CD14-positive monocyte (primary cell): ENCODE data around the gene CES1. TPM values are rescaled to one million over a fixed set of nuclear protein-coding genes. Genes with fewer than 3 reads are reported as not detected.
"Not testable (repeated sequence)": the region's sequence is repeated elsewhere in the genome, so short reads cannot be mapped to it uniquely, and the experiment has no call there.

Experiments used
- DNase-seq, 3 donors: peaks; one replicate each; pipeline ENCODE4 v3.0.0-alpha.2; 2011 to 2022
- H2AFZ ChIP-seq: 2 replicates; pipeline ENCODE4 v1.6.0; 2012; ENCODE audit warnings: mild to moderate bottlenecking, low read depth, low read length, inconsistent platforms; ENCODE audit not compliant: insufficient read depth, poor library complexity, severe bottlenecking
- H3K27ac ChIP-seq, 2 donors: 1 replicate in 1 of 2; 2 replicates in 1 of 2; pipeline ENCODE4 v1.5.1; 2012 to 2013; ENCODE audit warnings: low read length in 2 of 2, control low read depth in 1 of 2, inconsistent platforms in 1 of 2, low read depth in 1 of 2, mild to moderate bottlenecking in 1 of 2
- H3K27me3 ChIP-seq, 2 donors: one replicate each; pipeline versions ENCODE4 v1.6.0 to v1.6.1; 2011 to 2013; ENCODE audit warnings: low read length in 2 of 2; ENCODE audit not compliant: control insufficient read depth in 2 of 2, insufficient read depth in 2 of 2
- H3K36me3 ChIP-seq, 2 donors: replicated peaks in 1 of 2; 1 replicate in 1 of 2; 2 replicates in 1 of 2; pipeline versions ENCODE4 v1.5.1 to v1.6.1; 2012 to 2013; ENCODE audit warnings: low read length in 2 of 2, control low read depth in 1 of 2, inconsistent platforms in 1 of 2, mild to moderate bottlenecking in 1 of 2; ENCODE audit not compliant: insufficient read depth in 2 of 2, control insufficient read depth in 1 of 2
- H3K4me1 ChIP-seq, 2 donors: 1 replicate in 1 of 2; 2 replicates in 1 of 2; pipeline versions ENCODE4 v1.5.1 to v1.6.1; 2012 to 2013; ENCODE audit warnings: low read length in 2 of 2, control low read depth in 1 of 2, inconsistent platforms in 1 of 2, mild to moderate bottlenecking in 1 of 2, moderate library complexity in 1 of 2; ENCODE audit not compliant: insufficient read depth in 2 of 2, control insufficient read depth in 1 of 2
- H3K4me2 ChIP-seq: replicated peaks from 2 replicates; pipeline ENCODE3; 2012; ENCODE audit warnings: low read length, moderate library complexity, mild to moderate bottlenecking; ENCODE audit not compliant: poor library complexity, severe bottlenecking; ENCODE audit errors: extremely low read depth
- H3K4me3 ChIP-seq, 3 experiments: fragments of 200-600 bp in 1 of 3; sonication (generic) in 1 of 3; replicated peaks in 1 of 3; 1 replicate in 2 of 3; 2 replicates in 1 of 3; pipeline ENCODE4 v1.5.1; 2011 to 2013; ENCODE audit warnings: low read length in 3 of 3, mild to moderate bottlenecking in 3 of 3, control low read depth in 2 of 3, low read depth in 2 of 3, inconsistent platforms in 1 of 3, moderate library complexity in 1 of 3
- H3K79me2 ChIP-seq: 2 replicates; pipeline ENCODE4 v1.6.0; 2012; ENCODE audit warnings: mild to moderate bottlenecking, control low read depth, inconsistent platforms, low read length, moderate library complexity; ENCODE audit not compliant: insufficient read depth
- H3K9ac ChIP-seq: 2 replicates; pipeline ENCODE4 v1.6.0; 2017; ENCODE audit warnings: low read length, mild to moderate bottlenecking; ENCODE audit not compliant: insufficient read depth, poor library complexity, severe bottlenecking
- H3K9me3 ChIP-seq, 2 donors: replicated peaks in 1 of 2; 1 replicate in 1 of 2; 2 replicates in 1 of 2; pipeline versions ENCODE4 v1.5.1 to v1.6.1; 2012 to 2013; ENCODE audit warnings: low read length in 2 of 2, control low read depth in 1 of 2; ENCODE audit not compliant: control insufficient read depth in 1 of 2, insufficient read depth in 1 of 2
- H4K20me1 ChIP-seq: 2 replicates; pipeline ENCODE4 v1.6.0; 2012; ENCODE audit warnings: mild to moderate bottlenecking, low read length, control low read depth, moderate library complexity; ENCODE audit not compliant: insufficient read depth
- H3K27ac Mint-ChIP-seq, 7 donors: one replicate each; pipeline ENCODE4 v1.8.0; 2020; ENCODE audit warnings: mild to moderate bottlenecking in 7 of 7, mixed read lengths in 7 of 7, moderate library complexity in 6 of 7, inconsistent platforms in 2 of 7
- H3K27me3 Mint-ChIP-seq, 3 donors: one replicate each; pipeline ENCODE4 v1.8.0; 2021 to 2022; ENCODE audit warnings: low read depth in 3 of 3, mild to moderate bottlenecking in 3 of 3, mixed read lengths in 3 of 3, moderate library complexity in 3 of 3, inconsistent platforms in 1 of 3
- H3K36me3 Mint-ChIP-seq, 2 donors: one replicate each; pipeline ENCODE4 v1.8.0; 2020; ENCODE audit warnings: mixed read lengths in 2 of 2, inconsistent platforms in 1 of 2, mild to moderate bottlenecking in 1 of 2
- H3K4me1 Mint-ChIP-seq: one replicate; pipeline ENCODE4 v1.8.0; 2020; ENCODE audit warnings: mild to moderate bottlenecking, mixed read lengths
- H3K4me3 Mint-ChIP-seq, 2 donors: one replicate each; pipeline ENCODE4 v1.8.0; 2020; ENCODE audit warnings: mild to moderate bottlenecking in 2 of 2, mixed read lengths in 2 of 2, moderate library complexity in 1 of 2
- H3K9me3 Mint-ChIP-seq, 7 donors: one replicate each; pipeline ENCODE4 v1.8.0; 2020 to 2022; ENCODE audit warnings: mixed read lengths in 7 of 7, mild to moderate bottlenecking in 6 of 7, moderate library complexity in 6 of 7, inconsistent platforms in 2 of 7
- WGBS: methylation state at CpG from one replicate; pipeline ENCODE4 v1.1.5; 2013; ENCODE audit warnings: missing lambda C conversion rate; ENCODE audit not compliant: insufficient coverage; 5-methylcytosine and 5-hydroxymethylcytosine counted together
- intact Hi-C, 2 donors: fragments of 100-400 bp; cut with micrococcal nuclease; formaldehyde crosslinking; loops; one replicate each; pipeline versions ENCODE4 v1.15.0 to v1.15.1; 2023
- polyA plus RNA-seq, 3 donors: library from polyadenylated mRNA; depleted of rRNA in 1 of 3; unstranded in 2 of 3; stranded (reverse) in 1 of 3; fragments of 300-500 nt in 2 of 3; fragments of >200 nt in 1 of 3; fragmentation: Illumina TruSeq in 2 of 3; gene quantifications; 1 replicate in 2 of 3; 2 replicates in 1 of 3; pipeline ENCODE4 v1.2.3, GENCODE V29; 2012 to 2021
- TF ChIP-seq, protein P1 (sequence below): fragments of 200-600 bp; IDR thresholded peaks from one replicate; pipeline ENCODE4 v1.8.0; 2022; ENCODE audit warnings: antibody characterized with exemption, mild to moderate bottlenecking

The CES1 gene
- polyA plus RNA-seq, 3 donors, result 38.4 to 190 (median 62.0) TPM

DNA sequence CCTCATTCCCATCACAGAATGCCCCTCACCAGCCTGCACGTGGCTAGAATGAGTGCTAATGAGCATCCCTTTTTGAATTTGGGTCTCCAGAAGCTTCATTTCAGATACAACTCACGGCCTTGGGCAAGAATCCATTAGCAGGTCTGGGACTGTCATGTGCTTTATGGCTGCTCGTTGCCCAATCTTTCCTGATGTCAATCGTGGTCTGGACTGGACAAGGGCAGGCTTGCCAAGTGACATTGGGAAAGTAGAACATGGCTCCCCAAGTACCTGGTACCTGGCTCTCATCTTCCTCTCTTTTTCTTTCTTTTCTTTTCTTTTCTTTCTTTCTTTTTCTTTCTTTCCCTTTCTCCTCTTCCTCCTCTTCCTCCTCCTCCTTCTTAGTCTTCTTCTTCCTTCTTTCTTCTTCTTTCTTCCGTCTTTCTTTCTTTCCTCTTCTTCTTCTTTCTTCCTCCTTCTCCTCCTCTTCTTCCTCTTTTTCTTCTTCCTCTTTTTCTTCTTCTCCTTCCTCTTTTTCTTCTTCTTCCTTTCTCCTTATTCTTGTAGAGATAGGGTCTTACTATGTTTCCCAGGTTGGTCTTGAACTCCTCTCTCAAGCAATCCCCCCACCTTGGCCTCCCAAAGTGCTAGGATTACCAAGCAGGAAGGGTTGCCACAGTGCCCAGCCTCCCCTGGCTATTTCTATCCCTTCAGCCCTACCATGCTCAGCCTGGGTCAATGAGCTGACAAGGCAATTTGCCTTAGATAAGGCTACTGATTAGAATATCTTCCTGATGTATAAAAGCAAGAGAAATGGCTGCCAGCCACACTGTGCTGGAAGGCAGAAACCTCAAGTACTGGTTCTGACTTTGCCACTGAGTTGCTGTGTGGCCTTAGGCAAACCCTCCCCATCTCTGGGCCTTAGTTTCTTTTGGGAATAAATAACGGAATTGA is 75.0 kb downstream of the CES1 start:
- peak overlapping the region; percentile 49 to 71 for H3K27ac ChIP-seq
- Mint-ChIP-seq H3K27ac (peak overlapping the region; percentile 75 to 94 (median 85)), H3K27me3 (peaks cover 0 to 19% (median 9%) of the 10 kb centered on the region in 3 donors), H3K4me1 (peaks cover 46% of the 10 kb centered on the region), H3K9me3 (peaks cover 21 to 44% (median 35%) of the 10 kb centered on the region in 7 donors)
- peak; percentile 8 to 53 (median 15) for DNase-seq
- H3K9me3 ChIP-seq, result peaks cover 22 to 41% of the 10 kb centered on the region in 2 donors
- WGBS, result 45% methylated on average over 4 of the region's 6 CpGs
- H3K27me3 ChIP-seq, H3K9ac ChIP-seq, H3K79me2 ChIP-seq, H3K4me3 Mint-ChIP-seq, H4K20me1 ChIP-seq, H3K36me3 ChIP-seq, H3K36me3 Mint-ChIP-seq, H3K4me3 ChIP-seq, H2AFZ ChIP-seq, H3K4me2 ChIP-seq, intact Hi-C loops: not testable (repeated sequence)
- H3K4me1 ChIP-seq, result peaks cover 32 to 52% of the 10 kb centered on the region in 2 donors

- no peak overlapping the region for H3K4me2 ChIP-seq
- H3K4me3 ChIP-seq, result peak overlapping the region in 1 of 3 experiments; percentile 32
- peaks cover 39 to 59% of the 10 kb centered on the region in 2 donors for H3K4me1 ChIP-seq
- peaks cover 49% of the 10 kb centered on the region for H3K4me1 Mint-ChIP-seq
- DNase-seq, result peak; percentile 57 to 83 (median 64)
- peaks cover 0 to 5% of the 10 kb centered on the region in 2 donors for H3K36me3 Mint-ChIP-seq
- intact Hi-C loops, result no loop called here
- peaks cover 0 to 3% of the 10 kb centered on the region in 2 donors for H3K27me3 ChIP-seq
- H4K20me1 ChIP-seq, result no peaks in the 10 kb centered on the region
- TF ChIP-seq, protein P1, sequence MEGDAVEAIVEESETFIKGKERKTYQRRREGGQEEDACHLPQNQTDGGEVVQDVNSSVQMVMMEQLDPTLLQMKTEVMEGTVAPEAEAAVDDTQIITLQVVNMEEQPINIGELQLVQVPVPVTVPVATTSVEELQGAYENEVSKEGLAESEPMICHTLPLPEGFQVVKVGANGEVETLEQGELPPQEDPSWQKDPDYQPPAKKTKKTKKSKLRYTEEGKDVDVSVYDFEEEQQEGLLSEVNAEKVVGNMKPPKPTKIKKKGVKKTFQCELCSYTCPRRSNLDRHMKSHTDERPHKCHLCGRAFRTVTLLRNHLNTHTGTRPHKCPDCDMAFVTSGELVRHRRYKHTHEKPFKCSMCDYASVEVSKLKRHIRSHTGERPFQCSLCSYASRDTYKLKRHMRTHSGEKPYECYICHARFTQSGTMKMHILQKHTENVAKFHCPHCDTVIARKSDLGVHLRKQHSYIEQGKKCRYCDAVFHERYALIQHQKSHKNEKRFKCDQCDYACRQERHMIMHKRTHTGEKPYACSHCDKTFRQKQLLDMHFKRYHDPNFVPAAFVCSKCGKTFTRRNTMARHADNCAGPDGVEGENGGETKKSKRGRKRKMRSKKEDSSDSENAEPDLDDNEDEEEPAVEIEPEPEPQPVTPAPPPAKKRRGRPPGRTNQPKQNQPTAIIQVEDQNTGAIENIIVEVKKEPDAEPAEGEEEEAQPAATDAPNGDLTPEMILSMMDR, result no peak
- H2AFZ ChIP-seq, result no peak overlapping the region
- H3K79me2 ChIP-seq, result no peaks in the 10 kb centered on the region
- peaks cover 26 to 52% (median 38%) of the 10 kb centered on the region in 7 donors for H3K9me3 Mint-ChIP-seq
- WGBS, result 86% methylated on average over 1 of the region's 4 CpGs
- H3K36me3 ChIP-seq, result no peaks in the 10 kb centered on the region
- no peak overlapping the region for H3K9ac ChIP-seq
- peaks cover 22 to 49% of the 10 kb centered on the region in 2 donors for H3K9me3 ChIP-seq
- H3K27ac ChIP-seq, result peak overlapping the region; percentile 56 to 71
- H3K4me3 Mint-ChIP-seq, result no peak overlapping the region
- peak overlapping the region; percentile 63 to 94 (median 82) for H3K27ac Mint-ChIP-seq
- peaks cover 0 to 19% (median 7%) of the 10 kb centered on the region in 3 donors for H3K27me3 Mint-ChIP-seq
Measured at GRCh38 chr16:55756963-55757362, 75.9 kb downstream of the CES1 start.
